Myocyte (in vitro differentiated cells): Measurements from ENCODE around the gene CLTB. TPM values are rescaled to one million over a fixed set of nuclear protein-coding genes. Genes with fewer than 3 reads are reported as not detected.
"Not testable (repeated sequence)": the region's sequence is repeated elsewhere in the genome, so short reads cannot be mapped to it uniquely, and the experiment has no call there.

Experiments
- DNase-seq: peaks from one replicate; pipeline ENCODE4 v3.0.0-alpha.2; 2012; ENCODE audit warnings: low read depth
- polyA plus RNA-seq: library from polyadenylated mRNA; unstranded; fragments of >200 nt; gene quantifications from one replicate; pipeline ENCODE4 v1.2.1, GENCODE V29; 2012; ENCODE audit warnings: missing spikeins
- total RNA-seq: library from RNA; depleted of rRNA; stranded (reverse); fragments of >200 nt; gene quantifications from 2 replicates; pipeline ENCODE4 v1.2.3, GENCODE V29; 2014

The CLTB gene, protein sequence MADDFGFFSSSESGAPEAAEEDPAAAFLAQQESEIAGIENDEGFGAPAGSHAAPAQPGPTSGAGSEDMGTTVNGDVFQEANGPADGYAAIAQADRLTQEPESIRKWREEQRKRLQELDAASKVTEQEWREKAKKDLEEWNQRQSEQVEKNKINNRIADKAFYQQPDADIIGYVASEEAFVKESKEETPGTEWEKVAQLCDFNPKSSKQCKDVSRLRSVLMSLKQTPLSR
- total RNA-seq = 211 and 223 TPM in 2 replicates
- 231 TPM for polyA plus RNA-seq

GRCh38 chr5:176415952-176416924 is at the start of gene CLTB:
Gene CLTB, minus strand, starts transcription at chr5:176416539. Its CDS starts 176 bp downstream, at chr5:176416363.
- peak; percentile 85 for DNase-seq

DNA sequence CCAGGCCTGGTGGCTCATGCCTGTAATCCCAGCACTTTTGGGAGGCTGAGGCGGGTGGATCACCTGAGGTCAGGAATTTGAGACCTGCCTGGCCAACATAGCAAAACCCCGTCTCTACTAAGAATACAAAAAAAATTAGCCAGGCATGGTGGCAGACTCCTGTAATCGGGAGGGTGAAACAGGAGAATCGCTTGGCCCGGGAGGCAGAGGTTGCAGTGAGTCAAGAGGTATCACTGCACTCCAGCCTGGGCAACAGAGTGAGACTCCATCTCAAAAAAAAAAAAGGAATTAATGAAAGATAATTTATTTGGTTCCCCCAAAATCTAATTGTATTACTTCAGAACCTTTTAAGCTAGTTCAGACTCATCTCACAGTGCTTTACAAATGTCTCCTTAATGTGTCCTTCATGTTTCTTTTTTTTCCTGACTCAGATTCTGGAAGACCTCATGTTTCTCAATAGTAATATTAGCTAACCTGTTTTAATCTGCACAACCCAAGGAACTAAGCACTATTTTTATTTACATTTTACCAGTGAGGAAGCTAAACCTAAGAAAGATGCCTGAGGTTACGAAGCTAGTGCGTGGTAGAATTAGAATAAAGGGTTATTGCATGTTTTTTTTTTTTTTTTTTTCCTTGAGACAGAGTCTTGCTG is 46.9 kb upstream of the CLTB start:
- DNase-seq = no peak

DNA sequence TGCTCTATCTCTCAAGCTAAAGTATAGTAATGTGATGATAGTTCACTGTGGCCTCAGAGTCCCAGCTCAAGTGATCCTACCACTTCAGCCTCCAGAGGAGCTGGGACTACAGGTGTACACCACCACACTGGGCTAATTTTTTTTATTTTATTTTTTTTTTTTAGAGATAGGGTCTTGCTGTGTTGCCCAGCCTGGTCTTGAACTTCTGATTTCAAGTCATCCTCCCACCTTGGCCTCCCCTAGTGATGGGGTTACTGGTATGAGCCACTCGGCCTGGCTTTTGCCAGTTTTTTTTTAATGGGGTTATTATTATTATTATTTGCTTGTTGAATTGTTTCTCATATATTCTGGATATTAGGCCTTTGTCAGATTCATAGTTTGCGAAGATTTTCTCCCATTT is 45.0 kb upstream of the CLTB start:
- DNase-seq = no peak

- no peak for DNase-seq
Measured at GRCh38 chr5:176458904-176459561, 42.7 kb upstream of the CLTB start.

- DNase-seq = no peak
Measured at GRCh38 chr5:176454724-176455394, 38.5 kb upstream of the CLTB start.

- no peak for DNase-seq
Measured at GRCh38 chr5:176450077-176450476, 33.7 kb upstream of the CLTB start.

DNA sequence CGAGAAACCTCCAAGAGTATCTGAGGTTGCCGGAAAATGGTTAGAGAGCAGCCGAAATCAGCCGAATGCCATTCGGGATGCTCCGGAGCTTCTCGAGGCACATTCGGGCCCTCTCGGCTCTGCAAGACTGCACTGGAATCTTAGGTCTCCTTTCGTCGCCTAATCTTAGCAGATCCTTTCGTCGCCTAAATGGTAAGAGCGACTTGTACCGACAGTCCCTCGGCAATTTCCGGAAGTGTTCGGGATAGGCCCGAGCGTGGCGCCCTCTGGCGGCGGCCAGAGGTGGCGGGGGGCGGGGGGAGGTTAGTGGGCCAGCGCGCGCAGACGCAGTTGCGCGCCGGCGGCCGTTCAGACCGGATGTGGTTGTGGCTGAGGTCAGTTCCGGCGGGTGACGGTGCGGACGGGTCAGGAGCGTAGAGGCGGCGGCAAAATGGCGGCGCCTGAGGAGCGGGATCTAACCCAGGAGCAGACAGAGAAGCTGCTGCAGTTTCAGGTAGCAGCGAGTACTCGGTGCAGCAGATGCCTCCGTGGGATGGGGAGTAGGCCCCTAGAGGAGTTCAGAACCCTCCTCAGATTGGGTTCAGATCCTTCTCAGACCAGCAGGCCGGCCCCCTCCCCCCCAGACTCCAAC is 31.8 kb upstream of the CLTB start, which contains the start of gene FAF2:
Gene FAF2 (plus strand): TSS at position 408 of the 631 bp plus-strand sequence. CDS start 23 bp downstream, at position 431.
- DNase-seq = peak; percentile 99

GRCh38 chr5:176447591-176447977 is 31.2 kb upstream of the CLTB start:
- DNase-seq = no peak

DNA sequence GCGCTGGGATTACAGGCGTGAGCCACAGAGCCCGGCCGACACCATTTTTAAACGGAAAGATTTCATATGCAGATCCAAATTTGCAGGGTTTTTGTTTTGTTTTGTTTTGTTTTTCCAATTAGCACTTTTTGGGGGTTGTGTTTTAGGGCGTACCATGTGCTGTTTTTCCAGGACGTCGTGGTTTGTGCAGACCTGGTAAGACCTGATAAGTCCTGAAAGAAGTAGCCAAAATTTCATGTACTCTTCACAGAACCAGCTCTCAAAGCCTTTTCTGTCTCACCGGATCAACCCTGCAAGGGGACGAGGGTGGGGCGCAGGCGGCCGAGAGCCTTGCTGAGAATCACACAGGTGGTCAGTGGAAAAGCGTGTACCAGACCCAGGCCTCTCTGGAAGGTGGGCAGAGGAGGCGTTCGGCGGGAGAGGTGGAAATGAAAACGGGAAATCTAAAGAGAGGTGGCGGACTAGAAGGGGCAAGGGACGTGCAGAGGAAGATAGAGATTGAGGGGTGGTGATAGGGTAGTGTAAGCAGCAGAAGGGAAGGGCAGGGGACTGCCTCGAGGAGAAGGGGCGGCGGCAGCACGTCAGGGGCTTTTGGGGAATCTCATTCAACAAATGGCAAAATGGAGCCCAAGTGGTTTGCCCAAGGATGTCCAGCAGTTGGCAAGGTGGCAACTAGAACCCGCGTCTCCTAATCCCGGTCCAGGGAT is 30.7 kb upstream of the CLTB start:
- no peak for DNase-seq

DNA sequence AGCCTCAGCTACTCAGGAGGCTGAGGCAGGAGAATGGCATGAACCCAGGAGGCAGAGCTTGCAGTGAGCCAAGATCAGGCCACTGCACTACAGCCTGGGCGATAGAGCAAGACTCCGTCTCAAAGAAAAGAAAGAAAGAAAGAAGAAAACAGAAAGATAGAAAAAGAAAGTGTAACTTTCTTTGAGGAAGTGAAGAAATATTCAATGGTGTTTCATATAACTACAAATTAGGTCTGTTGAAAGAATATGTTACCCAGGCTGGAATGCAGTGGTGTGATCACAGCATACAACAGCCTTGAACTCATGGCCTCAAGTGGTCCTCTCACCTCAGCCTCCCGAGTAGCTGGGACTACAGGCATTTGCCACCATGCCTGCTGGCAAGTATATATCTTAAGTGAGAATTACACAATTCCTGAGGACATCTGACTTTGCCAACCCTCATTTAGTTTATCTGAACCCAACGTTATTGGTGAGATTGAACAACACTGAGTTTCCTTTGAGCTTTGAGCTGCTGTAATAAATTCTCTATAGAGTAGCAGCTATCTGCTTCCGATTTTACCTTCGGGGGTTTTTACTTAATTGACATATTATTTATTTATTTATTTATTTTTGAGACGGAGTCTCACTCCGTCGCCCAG is 29.8 kb upstream of the CLTB start:
- no peak for DNase-seq

- no peak for DNase-seq
Measured at GRCh38 chr5:176444742-176445141, 28.4 kb upstream of the CLTB start.

DNA sequence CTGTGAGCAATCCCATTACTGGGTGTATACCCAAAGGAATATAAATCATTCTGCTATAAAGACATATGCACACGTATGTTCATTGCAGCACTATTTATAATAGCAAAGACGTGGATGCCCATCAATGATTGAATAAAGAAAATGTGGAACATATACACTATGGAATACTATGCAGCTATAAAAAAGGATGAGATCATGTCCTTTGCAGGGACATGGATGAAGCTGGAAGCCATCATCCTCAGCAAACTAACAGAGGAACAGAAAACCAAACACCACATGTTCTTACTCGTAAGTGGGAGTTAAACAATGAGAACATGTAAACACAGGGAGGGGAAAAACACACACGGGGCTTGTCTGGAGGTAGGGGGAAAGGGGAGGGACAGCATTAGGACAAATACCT is 26.6 kb upstream of the CLTB start:
- DNase-seq = not testable (repeated sequence)

GRCh38 chr5:176441921-176442323 is 25.6 kb upstream of the CLTB start:
- DNase-seq = no peak

- no peak for DNase-seq
Measured at GRCh38 chr5:176440927-176441706, 24.8 kb upstream of the CLTB start.

DNA sequence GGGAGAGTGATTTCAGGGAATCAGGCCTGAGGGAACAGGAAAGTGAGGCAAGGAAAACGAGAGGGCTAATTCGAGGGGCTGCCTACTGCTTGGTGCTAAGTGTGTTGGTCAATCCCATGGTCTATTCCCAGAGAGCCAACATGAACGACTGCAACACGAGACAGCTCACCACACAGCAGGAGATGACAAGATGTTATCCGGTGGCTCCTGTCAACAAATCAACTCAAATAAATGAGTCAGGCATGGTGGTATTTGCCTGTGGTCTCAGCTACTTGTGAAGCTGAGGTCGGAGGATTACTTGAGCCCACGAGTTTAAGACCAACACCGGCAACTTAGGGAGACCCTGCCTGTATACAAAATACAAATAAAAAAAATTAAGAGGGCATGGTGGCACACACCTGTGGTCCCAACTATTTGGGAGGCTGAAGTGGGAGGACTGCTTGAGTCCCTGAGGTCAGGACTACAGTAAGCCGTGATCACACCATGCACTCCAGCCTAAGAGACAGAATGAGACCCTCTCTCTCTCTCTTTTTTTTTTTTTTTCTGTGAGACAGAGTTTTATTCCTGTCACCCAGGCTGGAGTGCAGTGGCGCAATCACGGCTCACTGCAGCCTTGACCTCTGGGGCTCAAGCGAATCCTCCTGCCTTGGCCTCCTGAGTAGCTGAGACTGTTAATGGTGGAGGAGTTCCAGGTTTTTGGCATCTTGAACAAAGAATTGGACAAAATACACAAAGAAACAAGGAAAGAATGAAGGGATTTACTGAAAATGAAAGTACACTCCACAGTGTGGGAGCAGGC is 22.8 kb upstream of the CLTB start:
- peak; percentile 84 for DNase-seq

DNA sequence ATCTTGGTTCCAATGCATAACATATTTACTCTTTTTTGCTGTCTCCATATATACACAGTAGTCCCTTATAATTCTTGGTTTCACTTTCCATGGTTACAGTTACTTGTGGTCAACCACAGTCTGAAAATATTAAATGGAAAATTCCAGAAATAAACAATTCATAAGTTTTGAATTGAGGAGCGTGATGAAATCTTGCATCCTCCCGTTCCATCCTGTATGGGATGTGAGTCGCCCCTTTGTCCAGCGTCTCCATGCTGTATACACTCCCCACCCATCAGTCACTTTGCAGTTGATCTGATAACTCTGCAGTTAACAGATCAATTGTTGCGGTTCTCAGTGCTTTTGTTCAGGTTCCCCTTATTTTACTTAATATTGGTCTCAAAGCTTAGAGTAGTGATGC is 20.3 kb upstream of the CLTB start:
- DNase-seq = no peak

GRCh38 chr5:176432707-176433106 is 16.4 kb upstream of the CLTB start:
- no peak for DNase-seq
